Measurements from ENCODE around the gene CCL16.

- no peak for TF ChIP-seq POLR2A (IDR thresholded peaks at IDR 0.05)
- TF ChIP-seq CTCF (IDR thresholded peaks at IDR 0.05): no peak
Measured at GRCh38 chr17:35973333-35974260, 7.7 kb downstream of the CCL16 start.
